Colonic mucosa (tissue), 4 donors: Measurements from ENCODE around the gene ABAT. TPM values are rescaled to one million over a fixed set of nuclear protein-coding genes. Genes with fewer than 3 reads are reported as not detected.

Experiments
- DNase-seq: peaks from one replicate; pipeline ENCODE4 v3.0.0-alpha.2; 2020
- H3K27ac ChIP-seq: fragments of 200-600 bp; one replicate; pipeline ENCODE4 v1.8.0; 2021
- H3K27me3 ChIP-seq: fragments of 200-600 bp; one replicate; pipeline ENCODE4 v1.8.0; 2021
- H3K36me3 ChIP-seq: fragments of 200-600 bp; one replicate; pipeline ENCODE4 v1.8.0; 2021
- H3K4me1 ChIP-seq: fragments of 200-600 bp; one replicate; pipeline ENCODE4 v1.8.0; 2021; ENCODE audit warnings: mild to moderate bottlenecking
- H3K4me3 ChIP-seq: fragments of 200-600 bp; one replicate; pipeline ENCODE4 v1.8.0; 2021
- H3K9ac ChIP-seq, 2 donors: one replicate each; pipeline ENCODE4 v1.7.0; 2013; ENCODE audit warnings: control low read depth in 2 of 2, low read depth in 2 of 2, low read length in 2 of 2
- H3K9me3 ChIP-seq: fragments of 200-600 bp; one replicate; pipeline ENCODE4 v1.8.0; 2021
- intact Hi-C: fragments of 100-400 bp; cut with DNase I; formaldehyde crosslinking; loops from one replicate; pipeline ENCODE4 v1.14.1; 2022
- total RNA-seq, 2 donors: library from RNA; stranded (reverse); fragmentation: NEBNext Ultra II Directional in 1 of 2; extraction: Animal tissue kit (Norgen Biotek cat#: 25700) in 1 of 2; gene quantifications; one replicate each; pipeline ENCODE4 v1.2.1, GENCODE V29; 2021
- TF ChIP-seq, protein P1 (sequence below): fragments of 200-600 bp; IDR thresholded peaks from one replicate; pipeline ENCODE4 v1.8.0; 2022; ENCODE audit warnings: antibody characterized with exemption, mild to moderate bottlenecking
- donor health status: healthy.
- donor health status: DM: no; HTN: no; CAD: no.
- donor health status: DM: no; HTN: no; CAD: no.

The ABAT gene
- total RNA-seq, 2 donors from 2014 or later: 12.9 to 25.6 TPM

- Histone ChIP-seq H3K4me3 (no peak overlapping the region), H3K4me1 (no peaks in the 10 kb centered on the region), H3K9me3 (no peaks in the 10 kb centered on the region), H3K27ac (no peak overlapping the region), H3K9ac (no peak overlapping the region), H3K36me3 (no peaks in the 10 kb centered on the region), H3K27me3 (no peaks in the 10 kb centered on the region)
- TF ChIP-seq, protein P1, sequence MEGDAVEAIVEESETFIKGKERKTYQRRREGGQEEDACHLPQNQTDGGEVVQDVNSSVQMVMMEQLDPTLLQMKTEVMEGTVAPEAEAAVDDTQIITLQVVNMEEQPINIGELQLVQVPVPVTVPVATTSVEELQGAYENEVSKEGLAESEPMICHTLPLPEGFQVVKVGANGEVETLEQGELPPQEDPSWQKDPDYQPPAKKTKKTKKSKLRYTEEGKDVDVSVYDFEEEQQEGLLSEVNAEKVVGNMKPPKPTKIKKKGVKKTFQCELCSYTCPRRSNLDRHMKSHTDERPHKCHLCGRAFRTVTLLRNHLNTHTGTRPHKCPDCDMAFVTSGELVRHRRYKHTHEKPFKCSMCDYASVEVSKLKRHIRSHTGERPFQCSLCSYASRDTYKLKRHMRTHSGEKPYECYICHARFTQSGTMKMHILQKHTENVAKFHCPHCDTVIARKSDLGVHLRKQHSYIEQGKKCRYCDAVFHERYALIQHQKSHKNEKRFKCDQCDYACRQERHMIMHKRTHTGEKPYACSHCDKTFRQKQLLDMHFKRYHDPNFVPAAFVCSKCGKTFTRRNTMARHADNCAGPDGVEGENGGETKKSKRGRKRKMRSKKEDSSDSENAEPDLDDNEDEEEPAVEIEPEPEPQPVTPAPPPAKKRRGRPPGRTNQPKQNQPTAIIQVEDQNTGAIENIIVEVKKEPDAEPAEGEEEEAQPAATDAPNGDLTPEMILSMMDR: no peak
- no peak for DNase-seq
- intact Hi-C loops: no loop called here
Measured at GRCh38 chr16:8727857-8728618, 53.6 kb downstream of the ABAT start.

GRCh38 chr16:8729779-8730334 is 55.4 kb downstream of the ABAT start:
- Histone ChIP-seq H3K27ac (no peak overlapping the region), H3K4me3 (no peak overlapping the region)
- intact Hi-C loops: no loop called here

DNA sequence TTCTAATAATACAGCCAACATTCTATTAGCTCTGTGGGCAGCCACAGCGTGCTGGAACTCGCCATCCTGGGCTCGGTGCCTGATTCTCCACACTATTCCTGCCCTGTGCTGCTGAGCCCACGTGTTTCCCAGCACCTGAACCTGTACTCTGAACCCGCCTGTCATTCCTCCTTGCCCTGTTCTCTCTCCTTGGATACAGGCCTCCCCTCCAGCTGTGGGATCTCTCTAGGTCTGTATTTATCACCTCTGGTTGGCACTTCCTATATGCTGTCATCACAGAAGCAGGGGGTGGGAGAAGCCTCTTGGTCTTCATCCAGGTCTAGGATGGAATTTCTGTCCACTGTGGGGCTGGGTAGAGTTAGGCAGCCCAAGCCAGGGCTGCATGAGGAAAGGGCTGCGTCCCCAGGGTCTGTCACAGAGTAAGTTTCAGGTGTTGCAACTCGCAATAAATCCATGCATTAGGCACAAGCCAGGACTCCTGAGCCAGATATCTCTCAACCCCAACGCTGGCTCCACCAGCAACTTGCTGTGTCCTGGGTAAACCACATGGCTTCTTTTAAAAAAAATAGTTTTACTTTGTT is 56.0 kb downstream of the ABAT start:
- Histone ChIP-seq H3K36me3 (no peaks in the 10 kb centered on the region), H3K27ac (no peak overlapping the region), H3K4me1 (no peaks in the 10 kb centered on the region), H3K27me3 (no peaks in the 10 kb centered on the region), H3K9me3 (no peaks in the 10 kb centered on the region), H3K4me3 (no peak overlapping the region), H3K9ac (no peak overlapping the region)
- no peak for DNase-seq
- intact Hi-C loops: no loop called here
- TF ChIP-seq, protein P1: no peak

More at GRCh38 chr16:8729779-8730334, 55.4 kb downstream of the ABAT start:
- DNase-seq: no peak
- Histone ChIP-seq H3K27me3 (no peaks in the 10 kb centered on the region), H3K9ac (no peak overlapping the region), H3K9me3 (no peaks in the 10 kb centered on the region), H3K4me1 (no peaks in the 10 kb centered on the region), H3K36me3 (no peaks in the 10 kb centered on the region)
- TF ChIP-seq, protein P1: no peak

GRCh38 chr16:8733849-8734540 is 59.6 kb downstream of the ABAT start:
- H3K4me3 ChIP-seq: no peak overlapping the region
- TF ChIP-seq, protein P1: no peak
- intact Hi-C loops: no loop called here
- H3K27ac ChIP-seq: no peak overlapping the region
- H3K9ac ChIP-seq: no peak overlapping the region
- DNase-seq: no peak
- no peaks in the 10 kb centered on the region for H3K36me3 ChIP-seq
- H3K9me3 ChIP-seq: no peaks in the 10 kb centered on the region
- no peaks in the 10 kb centered on the region for H3K27me3 ChIP-seq
- H3K4me1 ChIP-seq: no peaks in the 10 kb centered on the region

DNA sequence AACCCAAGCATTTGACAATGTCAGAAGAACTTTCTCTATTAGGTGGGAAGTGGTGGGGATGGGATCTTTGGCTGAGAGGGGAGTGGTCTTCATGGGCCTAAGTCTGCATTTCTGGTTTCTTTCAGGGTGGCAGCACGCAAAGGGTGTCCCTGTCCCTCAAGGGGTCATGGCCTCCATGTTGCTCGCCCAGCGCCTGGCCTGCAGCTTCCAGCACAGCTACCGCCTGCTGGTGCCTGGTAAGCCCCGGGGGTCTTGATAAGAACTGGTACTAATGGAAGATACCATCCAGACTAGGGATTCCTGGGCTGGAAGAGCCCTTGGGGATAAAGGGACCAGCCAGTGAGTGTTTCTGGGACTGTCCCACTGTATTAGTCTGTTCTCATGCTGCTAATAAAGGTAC is 61.2 kb downstream of the ABAT start:
- Histone ChIP-seq H3K9ac (no peak overlapping the region), H3K9me3 (no peaks in the 10 kb centered on the region), H3K4me3 (no peak overlapping the region), H3K36me3 (no peaks in the 10 kb centered on the region), H3K4me1 (no peaks in the 10 kb centered on the region), H3K27ac (no peak overlapping the region), H3K27me3 (no peaks in the 10 kb centered on the region)
- no peak for DNase-seq
- TF ChIP-seq, protein P1: no peak
- intact Hi-C loops: no loop called here
